Gastroesophageal sphincter (tissue), 3 donors: ENCODE data around the gene MRPL49.

Experiments
- POLR2AphosphoS5 ChIP-seq: sonication (generic); formaldehyde crosslinking; IDR thresholded peaks from one replicate; pipeline ENCODE4 v1.6.1; 2017; ENCODE audit warnings: antibody characterized with exemption
- TF ChIP-seq, protein P1 (sequence below), 4 experiments: fragments of 200-600 bp in 2 of 4; fragments of 450-650 bp in 2 of 4; sonication (generic) in 1 of 4; IDR thresholded peaks; one replicate each; pipeline ENCODE4 v1.5.1; 2017 to 2019; ENCODE audit warnings: antibody characterized with exemption in 4 of 4, mild to moderate bottlenecking in 2 of 4, moderate library complexity in 2 of 4

DNA sequence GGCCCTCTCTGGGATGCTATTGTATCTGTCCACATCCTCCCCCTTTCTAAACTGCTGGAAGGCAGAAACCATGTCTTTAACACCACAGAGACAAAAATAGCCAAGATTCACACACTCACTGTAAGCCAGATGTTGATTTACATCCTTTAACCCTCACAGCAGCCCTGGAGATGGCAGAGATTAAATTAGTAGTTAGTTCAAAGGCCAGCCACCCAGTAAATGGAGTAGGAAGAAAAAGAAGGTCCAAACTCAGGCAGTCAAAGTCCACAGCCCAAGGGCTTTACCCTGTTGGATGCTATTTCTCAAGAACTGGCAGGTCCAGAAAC lies 2.5 kb upstream of the MRPL49 start:
- TF ChIP-seq, protein P1, sequence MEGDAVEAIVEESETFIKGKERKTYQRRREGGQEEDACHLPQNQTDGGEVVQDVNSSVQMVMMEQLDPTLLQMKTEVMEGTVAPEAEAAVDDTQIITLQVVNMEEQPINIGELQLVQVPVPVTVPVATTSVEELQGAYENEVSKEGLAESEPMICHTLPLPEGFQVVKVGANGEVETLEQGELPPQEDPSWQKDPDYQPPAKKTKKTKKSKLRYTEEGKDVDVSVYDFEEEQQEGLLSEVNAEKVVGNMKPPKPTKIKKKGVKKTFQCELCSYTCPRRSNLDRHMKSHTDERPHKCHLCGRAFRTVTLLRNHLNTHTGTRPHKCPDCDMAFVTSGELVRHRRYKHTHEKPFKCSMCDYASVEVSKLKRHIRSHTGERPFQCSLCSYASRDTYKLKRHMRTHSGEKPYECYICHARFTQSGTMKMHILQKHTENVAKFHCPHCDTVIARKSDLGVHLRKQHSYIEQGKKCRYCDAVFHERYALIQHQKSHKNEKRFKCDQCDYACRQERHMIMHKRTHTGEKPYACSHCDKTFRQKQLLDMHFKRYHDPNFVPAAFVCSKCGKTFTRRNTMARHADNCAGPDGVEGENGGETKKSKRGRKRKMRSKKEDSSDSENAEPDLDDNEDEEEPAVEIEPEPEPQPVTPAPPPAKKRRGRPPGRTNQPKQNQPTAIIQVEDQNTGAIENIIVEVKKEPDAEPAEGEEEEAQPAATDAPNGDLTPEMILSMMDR (IDR thresholded peaks at IDR 0.05): no peak
- TF ChIP-seq POLR2AphosphoS5: no peak
